K562 (cell line): ENCODE results near the gene CREG2. TPM values are rescaled to one million over a fixed set of nuclear protein-coding genes. Genes with fewer than 3 reads are reported as not detected.

Experiments used
- ATF1 ChIP-seq, 2 experiments: fragments of 450-650 bp in 1 of 2; IDR thresholded peaks; 2 replicates each; pipeline ENCODE4 v1.6.1; 2016; ENCODE audit warnings: missing compliant biosample characterization in 1 of 2, missing genetic modification characterization in 1 of 2
- CHD1 ChIP-seq: fragments of 200-600 bp; sonication (generic); IDR thresholded peaks from one replicate; pipeline ENCODE4 v1.6.1; 2012; ENCODE audit warnings: mild to moderate bottlenecking, moderate library complexity, low read length, inconsistent platforms
- CREM ChIP-seq: IDR thresholded peaks from 2 replicates; pipeline ENCODE4 v1.6.1; 2014; ENCODE audit warnings: antibody characterized with exemption, low read depth
- CSDE1 ChIP-seq, 2 experiments: fragments of 450-650 bp; IDR thresholded peaks; 2 replicates each; pipeline ENCODE4 v1.6.1; 2016; ENCODE audit warnings: mild to moderate bottlenecking in 1 of 2
- ELF1 ChIP-seq: fragments of 200-800 bp; sonication (Bioruptor generic); IDR thresholded peaks from 2 replicates; pipeline ENCODE4 v1.6.1; 2016; ENCODE audit warnings: missing genetic modification characterization, missing compliant biosample characterization
- FOXA1 ChIP-seq: fragments of 450-650 bp; IDR thresholded peaks from 2 replicates; pipeline ENCODE4 v1.6.1; 2016; ENCODE audit warnings: mild to moderate bottlenecking, borderline replicate concordance
- HES1 ChIP-seq: fragments of 450-650 bp; IDR thresholded peaks from 2 replicates; pipeline ENCODE4 v1.6.1; 2016; ENCODE audit warnings: low read depth, mild to moderate bottlenecking, moderate library complexity
- JUNB ChIP-seq: fragments of 450-650 bp; formaldehyde crosslinking; conservative IDR thresholded peaks from 2 replicates; pipeline ENCODE4 v1.4.0; 2020; ENCODE audit warnings: mild to moderate bottlenecking
- KDM2B ChIP-seq: fragments of 250-450 bp; sonication (Bioruptor Pico); IDR thresholded peaks from 2 replicates; pipeline ENCODE4 v1.8.0; 2021; ENCODE audit warnings: mild to moderate bottlenecking, moderate library complexity
- MEF2D ChIP-seq: conservative IDR thresholded peaks from 2 replicates; pipeline ENCODE4 v1.6.1; 2016; ENCODE audit warnings: low read depth, missing genetic modification characterization, missing compliant biosample characterization
- MEIS2 ChIP-seq: fragments of 450-650 bp; IDR thresholded peaks from 2 replicates; pipeline ENCODE4 v1.6.1; 2014; ENCODE audit warnings: mild to moderate bottlenecking; ENCODE audit not compliant: partially characterized antibody
- RBM34 ChIP-seq: fragments of 200-400 bp; formaldehyde crosslinking; IDR thresholded peaks from 2 replicates; pipeline ENCODE4 v1.6.1; 2018; ENCODE audit warnings: low read length, borderline replicate concordance; ENCODE audit not compliant: insufficient read depth
- RFX7 ChIP-seq: fragments of 250-450 bp; sonication (Bioruptor Pico); IDR thresholded peaks from 2 replicates; pipeline ENCODE4 v1.5.1; 2021; ENCODE audit warnings: mild to moderate bottlenecking
- SLC30A9 ChIP-seq: fragments of 250-450 bp; sonication (Bioruptor Pico); IDR thresholded peaks from 2 replicates; pipeline ENCODE4 v1.8.0; 2022; ENCODE audit warnings: mild to moderate bottlenecking, moderate library complexity
- TCFL5 ChIP-seq: fragments of 250-450 bp; sonication (Bioruptor Pico); conservative IDR thresholded peaks from 2 replicates; pipeline ENCODE4 v1.6.1; 2021; ENCODE audit warnings: mild to moderate bottlenecking, moderate library complexity, matching md5 sums
- TGIF2 ChIP-seq: sonication (generic); formaldehyde crosslinking; IDR thresholded peaks from 2 replicates; pipeline ENCODE4 v1.8.1; 2022; ENCODE audit warnings: mild to moderate bottlenecking, missing genetic modification reagents, moderate library complexity
- TRIM24 ChIP-seq, 2 experiments: fragments of 450-650 bp; IDR thresholded peaks; 2 replicates each; pipeline ENCODE4 v1.6.1; 2016
- XRCC3 ChIP-seq: fragments of 450-650 bp; IDR thresholded peaks from 2 replicates; pipeline ENCODE4 v1.6.1; 2017; ENCODE audit warnings: mild to moderate bottlenecking, moderate library complexity
- ZBTB2 ChIP-seq: fragments of 450-650 bp; IDR thresholded peaks from 2 replicates; pipeline ENCODE4 v1.6.1; 2016; ENCODE audit warnings: antibody characterized with exemption
- ZNF165 ChIP-seq: fragments of 250-450 bp; sonication (Bioruptor Pico); IDR thresholded peaks from 2 replicates; pipeline ENCODE4 v1.4.0; 2020; ENCODE audit warnings: borderline replicate concordance
- ZNF507 ChIP-seq: conservative IDR thresholded peaks from 2 replicates; pipeline ENCODE4 v1.6.1; 2017; ENCODE audit warnings: missing genetic modification characterization, missing compliant biosample characterization
- ZNF551 ChIP-seq: fragments of 250-450 bp; sonication (Bioruptor Pico); IDR thresholded peaks from 2 replicates; pipeline ENCODE4 v1.5.0; 2021; ENCODE audit warnings: mild to moderate bottlenecking, moderate library complexity
- ZNF584 ChIP-seq: fragments of 200-800 bp; sonication (Bioruptor generic); IDR thresholded peaks from 2 replicates; pipeline ENCODE4 v1.6.1; 2016; ENCODE audit warnings: low read depth, mild to moderate bottlenecking, missing genetic modification characterization, missing compliant biosample characterization
- polyA plus RNA-seq, 8 experiments: library from polyadenylated mRNA; depleted of rRNA in 4 of 8; stranded (reverse) in 5 of 8; unstranded in 3 of 8; fragments of >200 nt; fragmentation: Nextera tagmentation in 2 of 8; fragmentation: Illumina TruSeq in 1 of 8; extraction: Ambion mirVana in 2 of 8; extraction: Trizol in 1 of 8; gene quantifications; 2 replicates each; pipeline versions ENCODE4 v1.2.1 to v1.2.3, GENCODE V29; 2011 to 2014; ENCODE audit warnings: inconsistent platforms in 1 of 8, missing spikeins in 1 of 8
- total RNA-seq, 7 experiments: library from RNA; depleted of rRNA in 6 of 7; stranded (reverse); fragments of >200 nt in 6 of 7; fragmentation: Illumina TruSeq in 2 of 7; extraction: Trizol in 2 of 7; gene quantifications; 2 replicates each; pipeline versions ENCODE4 v1.2.1 to v1.2.3, GENCODE V29; 2011 to 2021; ENCODE audit warnings: low replicate concordance in 1 of 7
- TF ChIP-seq, protein P1 (sequence below), 3 experiments: fragments of 200-800 bp in 1 of 3; fragments of 250-450 bp in 1 of 3; fragments of 450-650 bp in 1 of 3; sonication (Bioruptor Pico) in 1 of 3; sonication (Bioruptor generic) in 1 of 3; formaldehyde crosslinking in 1 of 3; IDR thresholded peaks; 2 replicates each; pipeline versions ENCODE4 v1.6.1 to v1.8.0; 2016 to 2022; ENCODE audit warnings: mild to moderate bottlenecking in 2 of 3, missing genetic modification characterization in 2 of 3, missing compliant biosample characterization in 1 of 3, moderate library complexity in 1 of 3

The CREG2 gene
- total and polyA plus RNA-seq, 9 of the 15 experiments (the other 6 are each of a cell fraction or from before 2014, with no cell fraction given), result not detected

DNA sequence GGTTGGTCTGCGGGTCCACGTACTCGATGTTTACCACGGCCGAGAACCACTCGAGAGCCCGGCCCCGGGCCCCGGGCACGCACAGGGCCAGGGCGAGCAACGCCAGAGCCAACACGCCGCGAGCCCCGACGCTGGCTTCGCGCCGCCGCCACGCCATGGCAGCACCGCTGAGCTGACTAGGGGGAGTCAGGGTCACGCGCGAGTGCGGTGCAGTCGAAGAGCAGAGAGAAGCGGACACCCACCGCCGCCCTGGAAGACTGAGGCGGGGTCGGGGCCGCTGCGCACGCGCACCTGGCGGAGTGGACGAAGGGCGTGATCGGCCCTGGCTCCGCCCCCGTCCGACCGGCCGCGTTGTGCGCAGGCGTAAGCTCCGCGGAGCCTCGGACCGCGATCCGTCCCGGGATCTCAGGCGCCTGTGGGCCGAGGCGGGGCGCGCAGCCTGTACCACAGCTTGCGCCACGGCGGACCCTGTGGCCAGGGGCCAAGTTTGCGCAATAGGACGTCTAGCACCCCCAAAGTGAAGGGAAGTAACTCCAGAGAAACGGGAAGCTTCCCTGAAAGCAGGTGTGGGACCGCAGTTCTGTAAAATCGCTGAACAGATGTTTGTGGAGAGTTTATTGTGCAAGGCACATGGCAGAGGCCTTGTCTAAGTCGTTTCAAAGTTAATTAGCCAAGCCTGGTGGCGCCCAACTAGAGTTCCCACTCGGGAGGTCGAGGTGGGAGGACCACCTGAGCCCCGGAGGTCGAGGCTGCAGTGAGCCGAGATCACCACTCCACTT lies 78.7 kb downstream of the CREG2 start, which contains the start of gene RNF149 (continued):
- TF ChIP-seq ZNF584 (CRISPR knock-in tag) (0 out of 2 replicates have a peak, but pooled peaks have one; percentile 43), ATF1 (CRISPR knock-in tag; IDR thresholded peaks at IDR 0.05) (no peak), ATF1 (tag; IDR thresholded peaks at IDR 0.05) (peak; percentile 48; the same call in 1 of the 2 replicates), ZNF507 (no peak), ZBTB2 (peak; percentile 93), HES1 (peak; percentile 54; the same call in 1 of the 2 replicates), TGIF2 (CRISPR knock-in tag) (no peak), RBM34 (no peak), CHD1 (no peak), XRCC3 (no peak), TCFL5 (CRISPR knock-in tag) (no peak), CSDE1 (IDR thresholded peaks at IDR 0.05) (no peak), ZNF165 (CRISPR knock-in tag) (no peak), FOXA1 (no peak), ZNF551 (CRISPR knock-in tag) (no peak), JUNB (CRISPR knock-in tag) (no peak), ELF1 (tag) (no peak), TRIM24 (IDR thresholded peaks at IDR 0.05) (peak in 1 of 2 experiments; percentile 66; a peak in 2 of 4 replicates), MEF2D (tag) (no peak), MEIS2 (peak; percentile 95), RFX7 (CRISPR knock-in tag) (no peak), KDM2B (CRISPR knock-in tag) (no peak), SLC30A9 (no peak), CREM (peak; percentile 60)
- TF ChIP-seq, protein P1, sequence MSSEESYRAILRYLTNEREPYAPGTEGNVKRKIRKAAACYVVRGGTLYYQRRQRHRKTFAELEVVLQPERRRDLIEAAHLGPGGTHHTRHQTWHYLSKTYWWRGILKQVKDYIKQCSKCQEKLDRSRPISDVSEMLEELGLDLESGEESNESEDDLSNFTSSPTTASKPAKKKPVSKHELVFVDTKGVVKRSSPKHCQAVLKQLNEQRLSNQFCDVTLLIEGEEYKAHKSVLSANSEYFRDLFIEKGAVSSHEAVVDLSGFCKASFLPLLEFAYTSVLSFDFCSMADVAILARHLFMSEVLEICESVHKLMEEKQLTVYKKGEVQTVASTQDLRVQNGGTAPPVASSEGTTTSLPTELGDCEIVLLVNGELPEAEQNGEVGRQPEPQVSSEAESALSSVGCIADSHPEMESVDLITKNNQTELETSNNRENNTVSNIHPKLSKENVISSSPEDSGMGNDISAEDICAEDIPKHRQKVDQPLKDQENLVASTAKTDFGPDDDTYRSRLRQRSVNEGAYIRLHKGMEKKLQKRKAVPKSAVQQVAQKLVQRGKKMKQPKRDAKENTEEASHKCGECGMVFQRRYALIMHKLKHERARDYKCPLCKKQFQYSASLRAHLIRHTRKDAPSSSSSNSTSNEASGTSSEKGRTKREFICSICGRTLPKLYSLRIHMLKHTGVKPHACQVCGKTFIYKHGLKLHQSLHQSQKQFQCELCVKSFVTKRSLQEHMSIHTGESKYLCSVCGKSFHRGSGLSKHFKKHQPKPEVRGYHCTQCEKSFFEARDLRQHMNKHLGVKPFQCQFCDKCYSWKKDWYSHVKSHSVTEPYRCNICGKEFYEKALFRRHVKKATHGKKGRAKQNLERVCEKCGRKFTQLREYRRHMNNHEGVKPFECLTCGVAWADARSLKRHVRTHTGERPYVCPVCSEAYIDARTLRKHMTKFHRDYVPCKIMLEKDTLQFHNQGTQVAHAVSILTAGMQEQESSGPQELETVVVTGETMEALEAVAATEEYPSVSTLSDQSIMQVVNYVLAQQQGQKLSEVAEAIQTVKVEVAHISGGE (CRISPR knock-in tag; IDR thresholded peaks at IDR 0.05), result no peak
